K562 (cell line): ENCODE measurements around the gene PPARGC1A. TPM values are rescaled to one million over a fixed set of nuclear protein-coding genes. Genes with fewer than 3 reads are reported as not detected.

Experiments used
- ATAC-seq: fragments of 200-7000 bp; cut with Tn5 transposase; 3 replicates; pipeline ENCODE4 v1.9.1; 2020; ENCODE audit warnings: moderate library complexity
- BruUV-seq: library from RNA; stranded (reverse); fragments of 400-500 nt; replicated peaks from 2 replicates; lab custom pipeline; 2021; lab: Mats Ljungman, UMichigan
- CTCF ChIA-PET: fragments of 300-600 bp; formaldehyde crosslinking; extraction: SDS; loops from one replicate; lab custom pipeline; 2021; ENCODE audit warnings: low intra/inter-chr PET ratio; lab: Yijun Ruan, JAX
- POLR2A ChIA-PET: fragments of 300-600, 350-650 bp; sonication (Branson Sonifier 250); formaldehyde crosslinking; extraction: SDS; loops from one replicate; lab custom pipeline; 2021; ENCODE audit warnings: antibody characterized with exemption, inconsistent platforms; lab: Yijun Ruan, JAX
- DNase-seq, 4 experiments: peaks; one replicate each; pipeline versions ENCODE4 v3.0.0 to v3.0.0-alpha.2; 2011 to 2018; ENCODE audit warnings: low spot score in 3 of 4, mixed read lengths in 3 of 4; ENCODE audit errors: extremely low read depth in 1 of 4
- FAIRE-seq: peaks from 2 replicates; lab custom pipeline; 2011; peaks lifted over from hg19 to GRCh38; lab: Jason Lieb, UNC
- H2AFZ ChIP-seq: 2 replicates; pipeline ENCODE4 v1.6.0; 2011; ENCODE audit warnings: low read depth, low read length, control low read depth, inconsistent platforms
- H3K27ac ChIP-seq: fragments of 200-600 bp; 3 replicates; pipeline ENCODE4 v1.8.0; 2011; ENCODE audit warnings: low read depth, mild to moderate bottlenecking, control low read depth, inconsistent platforms, low read length, moderate library complexity, mixed read lengths; ENCODE audit errors: extremely low read depth
- H3K27me3 ChIP-seq, 2 experiments: fragments of 300-600 bp in 1 of 2; 2 replicates in 1 of 2; 3 replicates in 1 of 2; pipeline versions ENCODE4 v1.6.0 to v1.8.0; 2011; ENCODE audit warnings: inconsistent platforms in 2 of 2, low read length in 2 of 2, mild to moderate bottlenecking in 1 of 2, mixed read lengths in 1 of 2, moderate library complexity in 1 of 2; ENCODE audit not compliant: control insufficient read depth in 2 of 2, insufficient read depth in 2 of 2
- H3K36me3 ChIP-seq: fragments of 300-600 bp; 3 replicates; pipeline ENCODE4 v1.8.0; 2011; ENCODE audit warnings: mild to moderate bottlenecking, low read length, inconsistent platforms; ENCODE audit not compliant: control insufficient read depth, insufficient read depth
- H3K4me1 ChIP-seq, 2 experiments: fragments of 200-600 bp in 1 of 2; replicated peaks in 1 of 2; 2 replicates in 1 of 2; 3 replicates in 1 of 2; pipeline versions ENCODE4 v1.5.1 to v1.8.0; 2011; ENCODE audit warnings: inconsistent platforms in 2 of 2, low read length in 2 of 2, mild to moderate bottlenecking in 1 of 2, mixed read lengths in 1 of 2, moderate library complexity in 1 of 2; ENCODE audit not compliant: control insufficient read depth in 2 of 2, insufficient read depth in 2 of 2
- H3K4me2 ChIP-seq: 2 replicates; pipeline ENCODE4 v1.6.1; 2011; ENCODE audit warnings: low read length, control low read depth, inconsistent platforms, mixed read lengths; ENCODE audit not compliant: insufficient read depth
- H3K4me3 ChIP-seq: fragments of 200-600 bp; sonication (generic), shearing (Covaris generic); 2 replicates; pipeline ENCODE4 v1.5.1; 2016; ENCODE audit warnings: control low read depth, inconsistent platforms
- H3K79me2 ChIP-seq: fragments of 200-600 bp; 3 replicates; pipeline ENCODE4 v1.8.0; 2011; ENCODE audit warnings: low read length, inconsistent platforms; ENCODE audit not compliant: control insufficient read depth, insufficient read depth
- H3K9ac ChIP-seq, 2 experiments: 2 replicates each; pipeline versions ENCODE4 v1.6.0 to v1.6.1; 2011; ENCODE audit warnings: low read depth in 2 of 2, low read length in 2 of 2, control low read depth in 1 of 2, inconsistent platforms in 1 of 2, mild to moderate bottlenecking in 1 of 2, mixed read lengths in 1 of 2; ENCODE audit not compliant: insufficient read depth in 1 of 2
- H3K9me1 ChIP-seq: one replicate; pipeline ENCODE4 v1.6.0; 2011; ENCODE audit warnings: inconsistent platforms, mild to moderate bottlenecking, low read length, moderate library complexity; ENCODE audit not compliant: control insufficient read depth, insufficient read depth
- H3K9me3 ChIP-seq: replicated peaks from 2 replicates; pipeline ENCODE4 v1.5.1; 2011; ENCODE audit warnings: low read depth, low read length, inconsistent platforms; ENCODE audit not compliant: control insufficient read depth, insufficient read depth
- H4K20me1 ChIP-seq: replicated peaks from 2 replicates; pipeline ENCODE4 v1.6.1; 2011; ENCODE audit warnings: low read length, inconsistent platforms, mixed read lengths; ENCODE audit not compliant: control insufficient read depth, insufficient read depth
- CHD1 ChIP-seq: fragments of 200-600 bp; sonication (generic); IDR thresholded peaks from one replicate; pipeline ENCODE4 v1.6.1; 2012; ENCODE audit warnings: mild to moderate bottlenecking, moderate library complexity, low read length, inconsistent platforms
- HEY1 ChIP-seq: fragments of 250-450 bp; sonication (Bioruptor Pico); IDR thresholded peaks from 2 replicates; pipeline ENCODE4 v1.5.0; 2020; ENCODE audit warnings: mild to moderate bottlenecking, moderate library complexity, borderline replicate concordance
- MCM7 ChIP-seq, 2 experiments: fragments of 450-650 bp; IDR thresholded peaks; 2 replicates each; pipeline ENCODE4 v1.6.1; 2016 to 2018
- NEUROD1 ChIP-seq: fragments of 150-350 bp; IDR thresholded peaks from 2 replicates; pipeline ENCODE4 v1.6.1; 2014; ENCODE audit warnings: borderline replicate concordance, low read length, low read depth; ENCODE audit not compliant: partially characterized antibody
- SRSF1 ChIP-seq: fragments of 200-400 bp; formaldehyde crosslinking; IDR thresholded peaks from 2 replicates; pipeline ENCODE4 v1.6.1; 2017; ENCODE audit warnings: mild to moderate bottlenecking, low read depth, low read length, moderate library complexity
- ZBTB1 ChIP-seq: sonication (generic); formaldehyde crosslinking; IDR thresholded peaks from 2 replicates; pipeline ENCODE4 v1.8.1; 2023; ENCODE audit warnings: missing genetic modification reagents, low read depth, mild to moderate bottlenecking, borderline replicate concordance
- ZNF408 ChIP-seq: fragments of 250-450 bp; sonication (Bioruptor Pico); IDR thresholded peaks from 2 replicates; pipeline ENCODE4 v1.4.0; 2020; ENCODE audit warnings: low read depth, mild to moderate bottlenecking, moderate library complexity
- ZNF436 ChIP-seq: fragments of 250-450, 450-650 bp; sonication (Bioruptor Pico); formaldehyde crosslinking; IDR thresholded peaks from 2 replicates; pipeline ENCODE4 v1.7.0; 2020; ENCODE audit warnings: mild to moderate bottlenecking
- in situ Hi-C: fragments of 300-500 bp; cut with MboI; formaldehyde crosslinking; loops from 4 replicates; pipeline ENCODE4 v1.15.0; 2018; ENCODE audit warnings: inconsistent platforms, mixed read lengths
- intact Hi-C: fragments of 100-400 bp; cut with micrococcal nuclease; formaldehyde crosslinking; loops from 2 replicates; pipeline ENCODE4 v1.14.2; 2022
- polyA plus RNA-seq, 8 experiments: library from polyadenylated mRNA; depleted of rRNA in 4 of 8; stranded (reverse) in 5 of 8; unstranded in 3 of 8; fragments of >200 nt; fragmentation: Nextera tagmentation in 2 of 8; fragmentation: Illumina TruSeq in 1 of 8; extraction: Ambion mirVana in 2 of 8; extraction: Trizol in 1 of 8; gene quantifications; 2 replicates each; pipeline versions ENCODE4 v1.2.1 to v1.2.3, GENCODE V29; 2011 to 2014; ENCODE audit warnings: inconsistent platforms in 1 of 8, missing spikeins in 1 of 8
- total RNA-seq, 7 experiments: library from RNA; depleted of rRNA in 6 of 7; stranded (reverse); fragments of >200 nt in 6 of 7; fragmentation: Illumina TruSeq in 2 of 7; extraction: Trizol in 2 of 7; gene quantifications; 2 replicates each; pipeline versions ENCODE4 v1.2.1 to v1.2.3, GENCODE V29; 2011 to 2021; ENCODE audit warnings: low replicate concordance in 1 of 7
- TF ChIP-seq, protein P1 (sequence below): sonication (generic); formaldehyde crosslinking; IDR thresholded peaks from 2 replicates; pipeline ENCODE4 v1.8.0; 2022; ENCODE audit warnings: mild to moderate bottlenecking, low read depth, missing genetic modification reagents

Gene PPARGC1A
- total and polyA plus RNA-seq, 9 of the 15 experiments (the other 6 are each of a cell fraction or from before 2014, with no cell fraction given) = 0.02 TPM; not detected in 8

DNA sequence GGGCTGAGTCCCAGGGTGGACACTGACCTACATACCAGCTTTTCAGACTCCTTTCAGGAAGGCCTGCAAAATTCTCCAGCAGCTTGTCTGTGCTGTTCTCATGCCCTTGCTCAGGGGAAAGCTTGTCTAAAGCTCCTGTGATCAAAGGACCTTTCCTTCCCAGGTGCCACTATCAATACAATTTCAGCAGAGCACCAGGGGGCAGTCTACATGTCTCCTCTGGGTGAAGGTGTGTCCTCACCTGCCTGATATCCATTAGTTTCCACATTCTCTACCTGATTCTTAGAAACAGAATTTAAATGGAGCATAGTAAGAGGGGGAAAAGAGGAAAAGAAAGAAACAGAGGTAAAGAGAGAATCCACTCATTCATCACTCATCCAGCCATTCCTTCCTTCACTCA, 114.2 kb downstream of the PPARGC1A start:
- Histone ChIP-seq H3K4me1 (no peaks in the 10 kb centered on the region), H3K4me2 (no peak overlapping the region), H3K9me1 (no peaks in the 10 kb centered on the region), H3K9me3 (no peaks in the 10 kb centered on the region), H3K27me3 (no peaks in the 10 kb centered on the region), H3K79me2 (no peaks in the 10 kb centered on the region), H2AFZ (no peak overlapping the region), H4K20me1 (no peaks in the 10 kb centered on the region), H3K4me3 (no peak overlapping the region), H3K36me3 (no peaks in the 10 kb centered on the region), H3K27ac (no peak overlapping the region), H3K9ac (no peak overlapping the region)
- intact Hi-C loops (no loop called here), in situ Hi-C loops (no loop called here)
- no peak for FAIRE-seq
- ChIA-PET CTCF (no interaction called here), POLR2A (no interaction called here)
- no peak for DNase-seq
- no TSS peak for BruUV-seq
- TF ChIP-seq, protein P1, sequence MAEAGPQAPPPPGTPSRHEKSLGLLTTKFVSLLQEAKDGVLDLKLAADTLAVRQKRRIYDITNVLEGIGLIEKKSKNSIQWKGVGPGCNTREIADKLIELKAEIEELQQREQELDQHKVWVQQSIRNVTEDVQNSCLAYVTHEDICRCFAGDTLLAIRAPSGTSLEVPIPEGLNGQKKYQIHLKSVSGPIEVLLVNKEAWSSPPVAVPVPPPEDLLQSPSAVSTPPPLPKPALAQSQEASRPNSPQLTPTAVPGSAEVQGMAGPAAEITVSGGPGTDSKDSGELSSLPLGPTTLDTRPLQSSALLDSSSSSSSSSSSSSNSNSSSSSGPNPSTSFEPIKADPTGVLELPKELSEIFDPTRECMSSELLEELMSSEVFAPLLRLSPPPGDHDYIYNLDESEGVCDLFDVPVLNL (CRISPR knock-in tag) = no peak
- no peak for TF ChIP-seq SRSF1
- TF ChIP-seq ZBTB1 (CRISPR knock-in tag) = no peak
- TF ChIP-seq MCM7 (IDR thresholded peaks at IDR 0.05) = no peak
- no peak for TF ChIP-seq NEUROD1
- TF ChIP-seq CHD1 = no peak
- no peak for TF ChIP-seq HEY1
- no peak for TF ChIP-seq ZNF408 (CRISPR knock-in tag)
- no peak for TF ChIP-seq ZNF436 (CRISPR knock-in tag)
- ATAC-seq = no peak
